RPMI7951 (cell line): ENCODE measurements around the gene BTK. TPM values are rescaled to one million over a fixed set of nuclear protein-coding genes. Genes with fewer than 3 reads are reported as not detected.
A peak's percentile ranks its signal among the peaks of the same experiment; 100 is the strongest.

Experiments used
- DNase-seq: peaks from one replicate; pipeline ENCODE4 v3.0.0-alpha.2; 2012; ENCODE audit warnings: low read depth
- total RNA-seq: library from RNA; depleted of rRNA; stranded (reverse); fragments of >200 nt; shearing (Covaris generic); gene quantifications from 2 replicates; pipeline ENCODE4 v1.2.3, GENCODE V29; 2014

Gene BTK
- total RNA-seq, 1 experiment from 2014 or later = not detected

GRCh38 chrX:101393530-101394305, 7.7 kb upstream of the BTK start:
- DNase-seq = no peak

- no peak for DNase-seq
Observed at GRCh38 chrX:101391831-101392230, 5.8 kb upstream of the BTK start.

DNA sequence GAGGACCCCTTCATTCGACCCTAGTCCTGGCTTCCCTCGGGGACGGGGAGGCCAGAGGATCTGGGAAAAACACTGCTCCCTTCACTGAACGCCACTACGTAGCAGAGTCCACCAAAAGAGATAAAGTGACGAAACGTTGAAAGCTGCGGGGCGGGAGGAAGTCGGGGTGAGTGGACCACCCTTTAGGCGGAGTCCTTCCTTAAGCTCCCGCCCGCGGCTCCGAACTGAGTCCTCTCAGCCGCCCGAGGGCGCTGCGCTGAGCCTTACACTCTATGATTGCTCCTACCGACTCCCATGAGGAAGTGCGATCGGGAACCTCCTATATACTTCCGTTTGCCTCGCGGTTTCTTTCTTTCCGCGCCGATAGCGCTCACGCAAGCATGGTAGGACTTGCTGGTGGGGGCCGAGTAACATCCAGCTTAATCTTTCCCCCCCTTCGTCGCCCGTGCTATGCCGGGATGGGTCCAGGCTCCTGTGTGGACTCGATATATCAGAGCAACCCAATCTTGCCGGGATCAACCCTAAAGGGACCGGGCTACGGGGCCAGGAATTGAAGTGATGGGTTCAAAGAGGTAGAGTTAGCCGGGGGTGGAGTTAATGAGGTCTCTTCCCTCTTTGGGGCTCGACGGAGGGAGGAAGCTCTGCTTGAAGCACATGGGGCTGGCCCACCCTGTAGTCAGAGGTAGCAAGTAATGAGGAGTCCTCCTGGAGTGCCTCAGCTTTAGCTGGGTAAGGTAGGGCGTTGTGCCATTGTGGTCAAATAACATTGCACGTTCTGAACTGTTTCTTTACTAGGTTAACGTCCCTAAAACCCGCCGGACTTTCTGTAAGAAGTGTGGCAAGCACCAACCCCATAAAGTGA, 4.9 kb upstream of the BTK start, which contains the start of gene RPL36A:
TSS of gene RPL36A (plus strand) at position 348 of the 862 bp plus-strand sequence. CDS start at position 381, 33 bp downstream.
- peak; percentile 88 for DNase-seq

DNA sequence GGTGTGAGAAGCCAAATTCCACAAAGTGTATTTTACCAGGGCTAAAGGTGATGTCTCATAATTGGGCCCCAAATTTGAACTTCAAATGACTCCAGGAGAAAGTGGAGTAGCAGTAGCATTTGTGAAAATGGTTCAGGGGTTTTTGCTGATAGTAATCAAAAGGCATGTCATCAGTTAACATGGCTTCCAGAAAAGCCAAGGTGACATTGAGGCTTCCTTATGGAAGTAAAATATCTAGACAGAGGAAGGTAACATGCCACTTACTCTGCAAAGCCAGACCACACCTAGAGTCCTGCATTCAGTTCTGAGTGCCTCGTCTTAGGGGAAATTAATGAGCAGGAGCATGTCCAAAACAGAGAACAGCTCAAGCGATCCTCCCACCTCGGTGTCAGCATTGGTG, 2.6 kb upstream of the BTK start:
- no peak for DNase-seq

DNA sequence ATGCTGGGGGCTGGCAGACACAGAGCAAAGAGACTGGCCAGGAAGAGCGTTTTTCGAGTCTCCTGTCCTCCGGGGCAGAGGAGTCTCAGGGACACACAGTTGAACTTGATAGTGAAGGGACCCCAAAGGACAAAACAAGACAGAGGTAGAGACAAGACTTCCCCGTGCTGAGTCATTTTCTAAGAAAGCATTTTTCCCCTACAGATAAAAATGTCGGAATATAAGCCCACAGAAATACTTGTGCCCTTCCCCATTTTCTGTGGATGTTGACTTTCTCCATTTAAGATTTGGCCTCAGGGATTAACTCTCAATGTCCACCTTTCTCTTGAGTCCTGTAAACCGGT, 523 bp upstream of the BTK start:
- no peak for DNase-seq

DNA sequence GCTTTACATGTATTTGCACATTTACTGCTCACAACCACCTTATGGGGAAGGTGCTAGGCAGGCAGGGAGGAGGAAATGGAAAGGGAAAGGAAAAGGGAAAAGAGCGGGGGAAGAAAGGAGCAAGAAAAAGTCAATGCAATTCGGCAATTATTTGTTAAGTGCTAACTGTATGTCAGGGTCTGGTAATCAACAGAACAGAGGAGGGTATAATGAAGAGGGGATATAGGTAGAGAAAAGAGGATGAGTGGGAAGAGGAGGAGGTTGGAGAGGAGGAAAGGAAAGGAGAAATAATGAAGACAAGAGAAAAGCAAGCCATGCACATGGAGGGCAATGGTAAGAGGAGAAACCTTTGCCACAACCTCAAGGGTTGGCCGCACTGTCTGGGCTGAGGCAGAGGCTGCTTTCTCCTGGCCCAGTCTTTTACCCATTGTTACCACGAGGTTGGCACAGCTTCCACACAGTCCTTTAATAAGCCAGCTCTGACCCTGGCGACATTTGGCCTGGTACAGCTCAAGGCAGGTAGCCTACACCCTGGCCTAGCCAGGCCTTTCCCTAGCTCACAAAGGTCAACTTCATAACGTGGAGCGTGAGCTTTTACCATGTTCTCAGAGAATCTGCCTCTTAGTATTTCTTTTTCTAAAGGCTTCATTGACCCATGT, 836 bp downstream of the BTK start:
- DNase-seq = no peak

DNA sequence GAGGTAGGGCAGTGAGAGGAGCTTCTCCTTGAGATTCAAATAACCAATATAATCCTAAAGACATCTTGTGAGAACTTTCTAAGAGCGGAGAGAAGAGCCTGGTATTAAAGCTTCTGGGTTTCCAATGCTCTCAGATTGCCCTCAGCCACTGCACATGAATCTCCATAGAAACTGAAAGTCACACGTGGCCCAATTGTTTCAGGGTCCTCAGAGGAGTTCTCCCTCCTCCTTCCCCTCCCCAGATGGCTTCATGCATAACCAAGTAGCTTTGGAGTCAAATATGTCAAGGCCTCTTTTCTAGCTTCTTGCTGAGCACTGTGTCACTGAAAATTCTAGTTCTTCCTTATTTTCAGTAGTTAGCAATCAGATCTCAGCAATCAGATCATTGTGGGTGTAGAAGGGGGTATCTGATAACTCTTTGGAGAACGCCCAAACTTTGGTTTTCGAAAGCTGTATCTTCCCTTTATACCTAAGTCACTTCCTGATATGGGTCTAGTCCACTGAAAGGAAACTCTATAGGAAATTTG, 2.2 kb downstream of the BTK start:
- DNase-seq = no peak

DNA sequence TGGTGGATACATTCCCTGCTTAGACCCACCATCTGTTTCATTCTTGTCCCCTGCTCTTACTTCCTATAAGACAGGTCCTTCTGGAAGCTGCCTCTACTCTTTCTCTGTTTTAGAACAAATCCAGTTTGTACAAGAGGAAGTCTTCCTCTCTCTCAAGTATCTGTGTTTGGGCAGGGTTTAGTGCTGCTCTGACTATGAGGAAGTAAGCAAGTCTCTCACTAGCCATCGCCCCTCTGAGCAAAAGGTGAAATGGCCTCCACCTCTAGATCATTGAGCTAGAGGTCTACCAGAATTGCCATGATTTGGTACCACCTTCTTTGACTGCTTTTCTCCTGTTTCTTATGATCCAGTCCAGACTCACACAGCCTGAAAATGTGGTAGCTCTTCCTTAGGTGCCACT, 8.4 kb downstream of the BTK start:
- DNase-seq = no peak

DNA sequence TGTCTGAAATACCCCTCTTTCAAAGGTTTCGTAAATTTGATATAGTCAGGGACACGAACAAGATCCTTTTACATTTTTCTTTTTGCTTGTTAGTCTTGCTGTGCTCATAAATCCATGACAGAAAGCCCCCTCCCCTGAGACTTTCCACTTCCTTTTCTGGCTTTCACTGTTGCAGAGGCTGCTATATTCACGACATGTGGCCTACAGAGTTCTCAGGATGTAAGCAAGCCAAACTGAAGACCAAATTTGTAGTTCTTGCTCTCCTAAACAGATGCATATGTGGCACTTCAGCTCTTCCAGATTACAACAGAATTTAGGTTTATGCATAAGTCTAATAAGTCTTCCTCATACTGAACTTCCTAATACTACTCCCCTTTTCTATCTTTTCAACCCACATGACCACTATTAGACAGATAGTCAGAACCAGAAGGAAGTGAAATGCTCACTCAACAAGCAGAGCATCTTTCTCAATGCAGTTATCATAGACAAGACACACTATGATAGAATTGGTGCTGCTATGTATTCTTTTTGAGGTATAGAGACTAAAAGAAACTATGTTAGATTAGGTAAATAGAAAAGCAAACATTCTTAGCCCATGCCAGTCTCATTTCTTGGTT, 15.0 kb downstream of the BTK start:
- no peak for DNase-seq

DNA sequence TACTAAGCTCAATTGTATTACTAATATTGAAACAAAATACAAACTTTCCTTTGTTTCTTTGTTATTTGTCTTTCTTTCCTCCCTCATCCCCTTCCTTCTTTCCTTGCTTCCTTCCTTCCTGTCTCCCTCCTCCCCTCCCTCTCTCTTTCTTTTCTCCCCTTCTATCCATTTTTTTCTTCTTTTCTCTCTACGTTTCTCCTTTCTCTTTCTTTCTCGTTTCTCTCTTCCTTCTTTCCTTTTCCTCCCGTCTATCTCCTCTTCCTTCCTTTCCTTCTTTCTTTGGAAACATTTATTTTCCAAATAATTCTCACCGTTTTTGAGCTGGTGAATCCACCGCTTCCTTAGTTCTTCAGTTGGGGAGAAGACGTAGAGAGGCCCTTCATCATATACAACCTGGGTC, 16.3 kb downstream of the BTK start:
- DNase-seq = no peak

DNA sequence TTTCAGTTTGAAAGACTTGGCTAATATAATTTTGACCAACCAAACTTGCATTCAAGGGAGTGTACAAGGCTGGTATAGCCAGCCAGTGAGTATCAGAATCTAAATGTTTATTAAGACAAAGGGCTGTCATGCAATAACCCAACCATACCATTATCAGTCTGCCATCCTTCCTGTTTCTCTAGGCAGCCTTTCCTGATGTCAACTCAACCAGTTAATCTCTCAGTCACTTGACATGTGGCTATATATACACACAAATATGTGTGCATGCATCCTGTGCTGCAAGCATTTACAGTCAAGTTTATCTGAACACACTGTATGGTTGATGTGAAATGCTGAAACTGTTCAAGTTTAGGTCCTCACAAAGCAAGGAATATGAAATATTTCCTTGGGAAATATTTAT, 17.2 kb downstream of the BTK start:
- no peak for DNase-seq

DNA sequence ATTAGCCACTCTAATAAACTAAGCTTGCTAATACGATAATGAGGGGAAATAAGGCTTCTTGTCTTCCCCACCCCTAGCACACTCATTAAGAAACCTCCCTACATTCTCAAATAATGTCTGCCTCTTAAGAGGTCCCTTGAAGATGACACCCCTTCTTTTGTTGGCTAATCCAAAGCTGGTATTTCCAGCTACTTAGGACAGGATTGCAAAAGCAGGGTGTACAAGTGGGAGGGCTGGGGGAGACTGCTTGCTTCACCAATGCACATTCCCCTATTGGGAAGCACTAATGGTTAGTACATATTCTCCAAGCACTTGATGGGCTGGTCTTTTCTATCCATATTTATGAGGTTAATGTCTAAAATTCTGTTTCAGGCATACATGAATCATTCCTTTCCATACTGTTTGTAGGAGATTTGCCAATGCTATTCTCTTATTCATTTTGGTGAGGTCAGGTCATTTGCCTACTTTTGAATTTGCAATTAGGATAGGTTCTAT, 20.6 kb downstream of the BTK start:
- no peak for DNase-seq

DNA sequence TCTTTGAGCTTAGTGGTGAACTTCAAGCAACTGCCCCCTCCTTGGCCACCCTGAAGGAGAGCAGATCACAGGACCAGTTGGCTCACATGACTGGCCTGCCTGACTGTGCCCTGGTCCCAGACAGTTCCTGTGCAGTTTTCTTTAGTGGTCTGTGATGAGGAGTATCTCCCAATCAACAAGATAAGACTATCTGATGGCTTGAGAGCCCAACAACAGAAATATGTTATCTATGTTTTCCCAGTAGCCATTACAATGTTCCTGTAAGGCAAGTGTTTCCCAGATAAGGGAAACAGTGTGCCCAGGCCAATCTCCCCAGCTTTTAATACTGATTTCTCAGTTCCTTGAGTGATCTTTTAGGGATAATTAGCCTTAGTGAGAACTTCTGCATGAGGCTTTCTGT, 23.2 kb downstream of the BTK start:
- no peak for DNase-seq

GRCh38 chrX:101362116-101362515, 23.9 kb downstream of the BTK start:
- no peak for DNase-seq

DNA sequence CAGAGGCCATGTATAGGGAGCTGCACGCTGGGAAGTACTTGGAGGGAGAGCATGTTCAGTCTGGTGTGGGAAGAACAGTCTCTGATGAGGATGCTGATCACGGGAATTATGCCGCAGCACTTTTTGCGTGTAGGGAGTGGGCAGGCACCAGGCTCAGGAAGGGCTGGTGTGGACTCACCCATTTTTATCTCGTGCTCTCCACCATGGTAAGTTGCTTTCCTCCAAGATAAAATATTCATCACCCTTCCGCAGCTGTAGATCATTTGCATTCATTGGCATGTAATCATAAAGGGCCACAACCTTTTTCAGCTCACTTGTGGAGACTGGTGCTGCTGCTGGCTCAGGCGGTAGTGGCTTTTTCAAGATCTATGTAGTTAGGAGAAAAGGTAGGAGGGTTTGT, 25.6 kb downstream of the BTK start:
- DNase-seq = no peak

DNA sequence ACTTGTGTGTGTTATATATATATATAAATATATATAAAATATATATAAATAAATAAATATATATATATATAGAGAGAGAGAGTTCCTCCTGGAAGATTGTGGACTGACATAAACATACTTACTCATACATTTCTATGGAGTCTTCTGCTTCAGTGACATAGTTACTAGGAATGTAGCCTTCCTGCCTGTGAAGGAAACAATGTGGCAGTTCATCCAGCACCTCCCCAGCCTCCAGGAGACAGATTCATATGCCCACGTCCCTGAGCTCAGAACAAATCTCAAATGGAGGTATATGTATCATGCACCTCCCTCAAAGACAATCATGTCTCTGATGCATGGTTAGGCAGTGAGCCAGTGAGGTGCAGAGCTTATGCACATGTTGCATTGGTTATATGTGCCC, 26.0 kb downstream of the BTK start:
- DNase-seq = no peak

- peak; percentile 9 for DNase-seq
Observed at GRCh38 chrX:101357166-101357795, 28.7 kb downstream of the BTK start.

GRCh38 chrX:101349193-101349562, 36.8 kb downstream of the BTK start:
- no peak for DNase-seq

DNA sequence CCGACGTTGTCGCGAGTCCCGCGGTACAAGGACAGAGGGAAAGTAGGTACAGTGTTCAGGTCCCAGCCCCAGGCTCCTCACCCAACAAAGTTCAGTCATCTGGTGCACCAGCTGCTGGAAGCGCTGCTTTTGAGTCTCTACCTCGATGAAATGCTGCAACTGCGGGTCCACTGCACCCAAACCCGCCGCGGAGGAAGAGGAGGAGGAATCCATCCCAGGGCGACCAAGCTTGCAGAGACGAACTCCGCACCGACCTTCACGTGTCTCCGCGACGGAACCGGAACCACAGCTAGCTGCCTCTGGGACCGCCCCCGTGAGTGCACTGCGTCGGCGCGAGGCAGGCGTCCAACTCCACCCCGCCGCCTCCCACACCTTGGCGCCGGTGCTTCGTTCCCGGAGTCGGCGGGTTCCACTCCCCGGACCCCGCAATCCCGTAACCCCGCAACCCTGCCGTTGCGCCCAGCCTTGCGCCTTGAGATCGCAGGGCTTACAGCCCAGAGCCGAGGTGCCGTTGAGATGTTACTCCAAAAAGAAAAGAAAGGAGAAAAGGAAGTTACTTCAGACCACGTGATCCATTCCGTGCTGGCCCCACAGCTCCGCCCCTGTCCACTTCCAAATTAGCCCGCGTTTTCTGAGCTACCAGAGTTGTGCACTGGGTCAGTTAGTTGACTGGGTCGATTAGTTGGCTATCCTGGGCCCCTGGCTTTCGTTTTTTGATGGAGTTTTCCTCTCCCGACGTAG, 37.4 kb downstream of the BTK start, which contains the start of gene TIMM8A:
TSS of gene TIMM8A (minus strand) at position 291 of the 741 bp plus-strand sequence. CDS start at position 213, 78 bp downstream.
- peak; percentile 66 for DNase-seq

DNA sequence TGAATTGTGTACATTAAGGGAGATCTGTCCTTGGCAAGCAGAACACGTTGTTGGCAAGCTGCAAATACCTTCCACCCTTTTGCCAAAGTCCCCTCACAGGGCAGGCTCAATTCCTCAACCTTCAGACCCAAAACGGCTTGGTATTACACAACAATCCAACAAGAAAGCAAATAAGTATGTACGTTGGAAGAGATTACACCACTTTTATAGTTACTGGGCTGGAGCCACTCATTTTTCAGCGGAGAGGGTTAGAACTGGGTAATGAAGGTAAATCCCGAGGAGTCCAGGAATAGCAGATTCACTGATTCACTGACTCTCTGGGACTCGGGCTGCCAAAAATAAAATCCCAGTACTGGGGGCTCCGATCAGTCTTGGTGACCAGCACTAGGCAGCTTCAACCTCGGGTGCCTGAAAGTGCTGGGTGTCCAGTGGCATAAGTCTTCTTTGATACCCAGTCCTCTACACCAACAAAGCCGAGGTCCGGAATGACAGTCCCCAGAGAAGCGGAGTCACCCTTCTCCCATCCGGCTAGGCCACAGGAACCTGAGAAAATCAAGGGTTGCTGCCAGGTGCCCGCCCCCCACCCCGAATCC, 38.0 kb downstream of the BTK start:
- peak; percentile 0 for DNase-seq
